ENCODE results near the gene SPDYC.
A peak's percentile ranks its signal among the peaks of the same experiment; 100 is the strongest.
"Not testable (repeated sequence)": the region's sequence is repeated elsewhere in the genome, so short reads cannot be mapped to it uniquely, and the experiment has no call there.

The SPDYC gene

GRCh38 chr11:65169164-65169641 lies 830 bp upstream of the SPDYC start:
- DNase-seq (ENCODE audit: low read depth), result no peak

- DNase-seq (ENCODE audit: low read depth), result no peak
Measured at GRCh38 chr11:65172600-65172999, 2.6 kb downstream of the SPDYC start.

GRCh38 chr11:65174571-65175010 lies 4.6 kb downstream of the SPDYC start:
- DNase-seq (ENCODE audit: low read depth), result not testable (repeated sequence)

GRCh38 chr11:65180877-65181568 lies 11.0 kb downstream of the SPDYC start:
- DNase-seq (ENCODE audit: low read depth), result peak; percentile 44

- DNase-seq (ENCODE audit: low read depth), result peak; percentile 61
Measured at GRCh38 chr11:65181569-65182257, 11.7 kb downstream of the SPDYC start, which contains the start of gene CAPN1. CAPN1 (plus strand) TSS chr11:65181928; CDS start chr11:65182702, 774 bp downstream.

- no peak for DNase-seq (ENCODE audit: low read depth)
Measured at GRCh38 chr11:65182258-65183170, 12.5 kb downstream of the SPDYC start.

GRCh38 chr11:65183201-65183891 lies 13.3 kb downstream of the SPDYC start:
- no peak for DNase-seq (ENCODE audit: low read depth)

GRCh38 chr11:65184146-65184545 lies 14.1 kb downstream of the SPDYC start:
- DNase-seq (ENCODE audit: low read depth), result no peak

GRCh38 chr11:65185171-65185570 lies 15.1 kb downstream of the SPDYC start:
- DNase-seq (ENCODE audit: low read depth), result no peak

GRCh38 chr11:65185869-65186341 lies 15.9 kb downstream of the SPDYC start:
- no peak for DNase-seq (ENCODE audit: low read depth)

GRCh38 chr11:65186701-65187100 lies 16.7 kb downstream of the SPDYC start:
- no peak for DNase-seq (ENCODE audit: low read depth)

- no peak for DNase-seq (ENCODE audit: low read depth)
Measured at GRCh38 chr11:65187146-65187675, 17.2 kb downstream of the SPDYC start.

- no peak for DNase-seq (ENCODE audit: low read depth)
Measured at GRCh38 chr11:65187971-65188461, 18.0 kb downstream of the SPDYC start.

GRCh38 chr11:65188486-65188885 lies 18.5 kb downstream of the SPDYC start:
- DNase-seq (ENCODE audit: low read depth), result no peak

GRCh38 chr11:65189191-65189590 lies 19.2 kb downstream of the SPDYC start:
- DNase-seq (ENCODE audit: low read depth), result no peak

GRCh38 chr11:65194564-65194963 lies 24.5 kb downstream of the SPDYC start:
- DNase-seq (ENCODE audit: low read depth), result no peak

GRCh38 chr11:65204143-65204542 lies 34.1 kb downstream of the SPDYC start:
- no peak for DNase-seq (ENCODE audit: low read depth)

GRCh38 chr11:65204646-65205601 lies 34.9 kb downstream of the SPDYC start:
- DNase-seq (ENCODE audit: low read depth), result peak; percentile 35

- DNase-seq (ENCODE audit: low read depth), result no peak
Measured at GRCh38 chr11:65205602-65205967, 35.6 kb downstream of the SPDYC start.

- DNase-seq (ENCODE audit: low read depth), result no peak
Measured at GRCh38 chr11:65206441-65206841, 36.4 kb downstream of the SPDYC start.
